ENCODE data around the gene RHOBTB3. TPM values are rescaled to one million over a fixed set of nuclear protein-coding genes. Genes with fewer than 3 reads are reported as not detected.

Gene RHOBTB3
- total RNA-seq, 1 experiment from 2014 or later = 6.8 TPM

DNA sequence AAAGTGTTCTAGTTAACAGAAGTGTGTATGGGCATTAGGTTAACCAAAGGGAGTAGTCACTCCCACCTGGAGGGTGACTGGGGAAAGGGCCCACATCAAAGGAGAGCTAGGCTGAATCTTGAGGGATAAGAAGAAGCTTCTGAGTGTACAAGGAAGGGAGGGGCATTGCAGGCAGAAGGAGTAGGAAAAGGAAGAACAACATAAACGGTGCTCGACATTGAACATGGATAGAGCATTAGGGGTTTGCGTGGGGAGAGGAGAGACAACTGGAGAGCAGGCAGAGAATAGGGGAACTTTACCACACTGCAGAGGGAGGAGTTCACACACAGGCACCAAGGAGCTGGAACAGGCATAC, 96.7 kb downstream of the RHOBTB3 start:
- Histone ChIP-seq H2BK5ac (ENCODE audit: insufficient read length, low read length) (no peak overlapping the region), H4K91ac (ENCODE audit: insufficient read length, low read depth, low read length) (no peak overlapping the region), H3K9ac (ENCODE audit: extremely low read depth, insufficient read length, low read length) (no peak overlapping the region), H3K56ac (ENCODE audit: insufficient read length, low read depth, low read length) (no peak overlapping the region), H2AK5ac (ENCODE audit: insufficient read length, low read length) (no peak overlapping the region), H4K5ac (ENCODE audit: insufficient read length, low read depth, low read length) (no peak overlapping the region), H3K79me2 (ENCODE audit: insufficient read depth, low read length) (no peaks in the 10 kb centered on the region), H2BK12ac (ENCODE audit: insufficient read length, low read depth, low read length) (no peak overlapping the region), H2AFZ (ENCODE audit: low read length) (no peak overlapping the region), H2BK120ac (ENCODE audit: low read depth, low read length, poor library complexity, severe bottlenecking) (no peak overlapping the region), H4K8ac (replicated peaks; ENCODE audit: insufficient read length, low read depth, low read length) (no peak overlapping the region), H3K9me3 (ENCODE audit: control insufficient read depth, low read depth, low read length) (no peaks in the 10 kb centered on the region), H3K18ac (ENCODE audit: insufficient read length, low read depth, low read length) (no peak overlapping the region), H3K23ac (ENCODE audit: insufficient read length, low read depth, low read length) (no peak overlapping the region), H3K4me2 (ENCODE audit: insufficient read depth, insufficient read length, low read length) (no peak overlapping the region), H3K27ac (ENCODE audit: insufficient read length, low read depth, low read length) (no peak overlapping the region), H3T11ph (ENCODE audit: low read length) (no peak overlapping the region), H3K23me2 (ENCODE audit: insufficient read length, low read depth, low read length, poor library complexity, severe bottlenecking) (peaks cover 2% of the 10 kb centered on the region), H3K4me1 (ENCODE audit: insufficient read depth, low read length) (peaks cover 4% of the 10 kb centered on the region; the same call in 1 of the 2 replicates), H3K14ac (ENCODE audit: insufficient read depth, low read length) (no peak overlapping the region), H4K20me1 (ENCODE audit: control insufficient read depth, insufficient read depth, insufficient read length) (no peaks in the 10 kb centered on the region), H3K27me3 (ENCODE audit: insufficient read depth, low read length) (no peaks in the 10 kb centered on the region), H3K4ac (ENCODE audit: low read depth, low read length) (no peak overlapping the region), H3K79me1 (ENCODE audit: insufficient read depth, low read depth, low read length, poor library complexity, severe bottlenecking) (no peaks in the 10 kb centered on the region), H2BK20ac (ENCODE audit: low read depth, low read length, poor library complexity, severe bottlenecking) (no peak overlapping the region), H2BK15ac (ENCODE audit: low read depth, low read length) (no peak overlapping the region)
- H3K27ac Mint-ChIP-seq = no peak overlapping the region
- WGBS (ENCODE audit: extremely low coverage, insufficient read length, low lambda C conversion rate) = no CpG with 5 or more reads among the region's 3 CpGs
- TF ChIP-seq, protein P1, sequence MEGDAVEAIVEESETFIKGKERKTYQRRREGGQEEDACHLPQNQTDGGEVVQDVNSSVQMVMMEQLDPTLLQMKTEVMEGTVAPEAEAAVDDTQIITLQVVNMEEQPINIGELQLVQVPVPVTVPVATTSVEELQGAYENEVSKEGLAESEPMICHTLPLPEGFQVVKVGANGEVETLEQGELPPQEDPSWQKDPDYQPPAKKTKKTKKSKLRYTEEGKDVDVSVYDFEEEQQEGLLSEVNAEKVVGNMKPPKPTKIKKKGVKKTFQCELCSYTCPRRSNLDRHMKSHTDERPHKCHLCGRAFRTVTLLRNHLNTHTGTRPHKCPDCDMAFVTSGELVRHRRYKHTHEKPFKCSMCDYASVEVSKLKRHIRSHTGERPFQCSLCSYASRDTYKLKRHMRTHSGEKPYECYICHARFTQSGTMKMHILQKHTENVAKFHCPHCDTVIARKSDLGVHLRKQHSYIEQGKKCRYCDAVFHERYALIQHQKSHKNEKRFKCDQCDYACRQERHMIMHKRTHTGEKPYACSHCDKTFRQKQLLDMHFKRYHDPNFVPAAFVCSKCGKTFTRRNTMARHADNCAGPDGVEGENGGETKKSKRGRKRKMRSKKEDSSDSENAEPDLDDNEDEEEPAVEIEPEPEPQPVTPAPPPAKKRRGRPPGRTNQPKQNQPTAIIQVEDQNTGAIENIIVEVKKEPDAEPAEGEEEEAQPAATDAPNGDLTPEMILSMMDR (conservative IDR thresholded peaks at IDR 0.05) = no peak
- H3K4me3 Mint-ChIP-seq = no peak overlapping the region
- H3K4me1 Mint-ChIP-seq = peaks cover 15% of the 10 kb centered on the region in 2 experiments
- H3K9me3 Mint-ChIP-seq = no peaks in the 10 kb centered on the region
- H3K27me3 Mint-ChIP-seq (ENCODE audit: low read depth) = peaks cover 17% of the 10 kb centered on the region
- DNase-seq = no peak
- H3K36me3 Mint-ChIP-seq (ENCODE audit: insufficient read depth in 1 of 3, low read depth in 3 of 3) = no peaks in the 10 kb centered on the region
